Measurements from ENCODE around the gene ATPAF1. TPM values are rescaled to one million over a fixed set of nuclear protein-coding genes. Genes with fewer than 3 reads are reported as not detected.

The ATPAF1 gene
- total RNA-seq, 1 experiment from 2014 or later: 50.3 TPM

GRCh38 chr1:46637444-46638083 is 30.6 kb downstream of the ATPAF1 start:
- no peak for TF ChIP-seq CTCF (conservative IDR thresholded peaks at IDR 0.05)
- TF ChIP-seq EZH2 (IDR thresholded peaks at IDR 0.05; ENCODE audit: low read depth): no peak
- no peak for DNase-seq
- BruUV-seq (replicated peaks): no TSS peak
- no peaks in the 10 kb centered on the region for H3K79me2 ChIP-seq (ENCODE audit: low read depth)
- no peak overlapping the region for H3K4me2 ChIP-seq
- H3K4me3 ChIP-seq: no peak overlapping the region
- 0 out of 2 replicates have a peak, but pooled peaks cover 1% of the 10 kb centered on the region for H3F3A ChIP-seq (ENCODE audit: insufficient read depth, low read depth)
- no peaks in the 10 kb centered on the region for H3K27me3 ChIP-seq (ENCODE audit: insufficient read depth, low read depth)
- POLR2A ChIA-PET (ENCODE audit: unreplicated experiment): interaction anchor here (0.6 kb wide), 1 partner anchor 739 kb away, joined by 3 read pairs; no protein-coding TSS in a partner anchor
- H2AFZ ChIP-seq: no peak overlapping the region
- no peaks in the 10 kb centered on the region for H3K9me2 ChIP-seq (ENCODE audit: insufficient read depth)
- H3K27ac ChIP-seq: no peak overlapping the region
- H3K9me3 ChIP-seq (ENCODE audit: insufficient read depth, low read depth): no peaks in the 10 kb centered on the region
- peaks cover 4% of the 10 kb centered on the region for H3K4me1 ChIP-seq (replicated peaks; ENCODE audit: insufficient read depth)
- H3K36me3 ChIP-seq (ENCODE audit: low read depth): peaks cover 17% of the 10 kb centered on the region; the same call in 1 of the 2 replicates
- no peaks in the 10 kb centered on the region for H4K20me1 ChIP-seq (ENCODE audit: insufficient read depth)
- intact Hi-C loops (cut with micrococcal nuclease; ENCODE audit: unreplicated experiment): no loop called here
- CTCF ChIA-PET: no interaction called here

GRCh38 chr1:46635205-46635604 is 33.0 kb downstream of the ATPAF1 start:
- Histone ChIP-seq H3K4me3 (no peak overlapping the region), H3K27ac (no peak overlapping the region), H3F3A (ENCODE audit: insufficient read depth, low read depth) (no peaks in the 10 kb centered on the region), H3K79me2 (ENCODE audit: low read depth) (no peaks in the 10 kb centered on the region), H4K20me1 (ENCODE audit: insufficient read depth) (no peaks in the 10 kb centered on the region), H2AFZ (no peak overlapping the region), H3K4me2 (no peak overlapping the region), H3K4me1 (replicated peaks; ENCODE audit: insufficient read depth) (no peaks in the 10 kb centered on the region), H3K36me3 (ENCODE audit: low read depth) (0 out of 2 replicates have a peak, but pooled peaks cover 9% of the 10 kb centered on the region), H3K27me3 (ENCODE audit: insufficient read depth, low read depth) (no peaks in the 10 kb centered on the region), H3K9me3 (ENCODE audit: insufficient read depth, low read depth) (no peaks in the 10 kb centered on the region), H3K9me2 (ENCODE audit: insufficient read depth) (no peaks in the 10 kb centered on the region)
- no peak for DNase-seq
- TF ChIP-seq EZH2 (IDR thresholded peaks at IDR 0.05; ENCODE audit: low read depth): no peak
- no peak for TF ChIP-seq CTCF (conservative IDR thresholded peaks at IDR 0.05)
- POLR2A ChIA-PET (ENCODE audit: unreplicated experiment): no interaction called here
- intact Hi-C loops (cut with micrococcal nuclease; ENCODE audit: unreplicated experiment): no loop called here
- BruUV-seq (replicated peaks): no TSS peak
- CTCF ChIA-PET: interaction anchor here (0.6 kb wide), 1 partner anchor 8 kb away, joined by 3 read pairs; no protein-coding TSS in a partner anchor

GRCh38 chr1:46630719-46631118 is 37.4 kb downstream of the ATPAF1 start:
- TF ChIP-seq CTCF (conservative IDR thresholded peaks at IDR 0.05) (no peak), EZH2 (IDR thresholded peaks at IDR 0.05; ENCODE audit: low read depth) (no peak)
- ChIA-PET POLR2A (ENCODE audit: unreplicated experiment) (no interaction called here), CTCF (interaction anchor here (0.6 to 1.2 kb wide), 2 partner anchors 13 to 229 kb away, joined by 3 to 5 read pairs; no protein-coding TSS in a partner anchor)
- intact Hi-C loops (cut with micrococcal nuclease; ENCODE audit: unreplicated experiment): no loop called here
- Histone ChIP-seq H3K36me3 (ENCODE audit: low read depth) (0 out of 2 replicates have a peak, but pooled peaks cover 7% of the 10 kb centered on the region), H3K4me3 (no peak overlapping the region), H3K9me3 (ENCODE audit: insufficient read depth, low read depth) (no peaks in the 10 kb centered on the region), H3K9me2 (ENCODE audit: insufficient read depth) (no peaks in the 10 kb centered on the region), H2AFZ (no peak overlapping the region), H3K27ac (no peak overlapping the region), H4K20me1 (ENCODE audit: insufficient read depth) (no peaks in the 10 kb centered on the region), H3K4me2 (no peak overlapping the region), H3K79me2 (ENCODE audit: low read depth) (no peaks in the 10 kb centered on the region), H3F3A (ENCODE audit: insufficient read depth, low read depth) (no peaks in the 10 kb centered on the region), H3K4me1 (replicated peaks; ENCODE audit: insufficient read depth) (no peaks in the 10 kb centered on the region), H3K27me3 (ENCODE audit: insufficient read depth, low read depth) (no peaks in the 10 kb centered on the region)
- no peak for DNase-seq
- no TSS peak for BruUV-seq (replicated peaks)
